ENCODE measurements around the gene ARNT2.
A peak's percentile ranks its signal among the peaks of the same experiment; 100 is the strongest.

Gene ARNT2

DNA sequence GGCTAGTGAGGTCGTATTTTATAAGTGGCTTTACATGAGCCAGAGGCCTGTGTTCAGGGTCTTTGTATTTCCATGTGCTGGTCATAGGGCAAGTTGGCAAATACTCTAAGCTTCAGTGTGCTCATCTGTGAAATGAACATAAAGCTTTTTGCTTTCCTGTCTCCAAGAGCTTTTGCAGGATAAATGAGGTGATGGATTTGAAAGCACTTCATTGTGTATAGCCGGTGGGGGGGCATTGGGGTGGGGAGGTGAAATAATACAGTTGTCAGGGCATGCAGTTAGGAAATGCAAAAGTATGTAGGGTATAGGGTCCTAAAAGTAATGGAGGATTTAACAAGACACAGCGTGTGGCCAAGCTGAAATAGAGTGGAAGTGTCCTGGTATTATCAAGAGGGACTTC lies 67.7 kb downstream of the ARNT2 start:
- no peak for DNase-seq

- DNase-seq: no peak
These were observed 69.4 kb downstream of the ARNT2 start for GRCh38 chr15:80473286-80474223.

- DNase-seq: no peak
These were observed 70.3 kb downstream of the ARNT2 start for GRCh38 chr15:80474224-80475215.

DNA sequence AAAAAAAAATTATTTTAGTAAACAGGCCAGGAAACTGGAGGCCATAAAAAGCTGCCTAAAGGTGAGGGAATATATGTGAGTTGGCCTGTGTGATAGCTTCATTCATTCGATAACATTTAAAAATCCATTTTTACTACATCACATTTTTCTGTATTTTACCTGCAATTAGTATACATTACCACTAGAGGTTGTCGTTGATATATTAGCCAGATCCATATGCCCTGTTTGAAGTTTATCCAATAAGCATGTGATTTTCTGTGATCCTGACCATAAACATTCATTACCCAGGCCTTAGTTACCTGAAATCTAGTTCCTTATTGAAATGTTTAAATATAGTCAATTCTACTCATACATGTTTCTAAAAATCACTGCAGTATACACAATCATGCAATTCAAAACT lies 71.4 kb downstream of the ARNT2 start:
- no peak for DNase-seq

DNA sequence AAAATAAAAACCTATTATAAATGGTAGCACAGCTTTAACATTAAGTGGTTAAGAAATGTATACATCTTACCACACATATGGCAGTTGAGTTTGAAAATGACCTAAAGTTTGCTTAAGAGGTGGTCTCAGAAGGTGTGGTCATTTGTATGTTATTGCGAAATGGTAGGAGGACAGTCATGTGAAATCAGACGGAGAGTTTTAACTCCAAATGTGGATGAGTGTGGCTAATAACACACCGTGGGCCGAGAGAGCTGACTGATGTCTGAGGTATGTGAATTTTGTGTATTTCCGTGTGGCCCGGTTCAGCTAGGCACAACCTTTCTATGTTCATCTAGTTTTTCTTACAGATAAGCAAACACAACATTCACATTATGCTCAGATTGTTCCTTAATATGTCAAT lies 71.9 kb downstream of the ARNT2 start:
- DNase-seq: no peak

DNA sequence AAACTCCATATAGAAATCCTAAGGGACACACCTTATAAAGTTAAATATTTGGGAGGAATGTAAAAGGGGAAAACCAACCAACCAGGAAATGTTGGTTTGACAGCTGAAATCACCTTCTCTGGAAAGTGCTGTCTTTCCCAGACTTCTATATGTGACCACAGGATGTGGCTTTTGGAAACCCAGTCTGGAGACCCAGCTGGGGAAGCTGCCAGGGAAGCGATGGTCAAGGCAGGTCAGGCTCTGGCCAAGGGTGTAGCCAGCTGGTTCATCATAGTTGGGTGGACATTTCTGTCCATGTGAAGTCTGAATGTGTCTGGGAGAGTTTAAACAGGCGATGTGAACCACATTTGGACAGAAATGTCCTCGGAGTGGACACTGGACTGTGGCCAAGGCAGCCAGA lies 73.9 kb downstream of the ARNT2 start:
- no peak for DNase-seq

DNA sequence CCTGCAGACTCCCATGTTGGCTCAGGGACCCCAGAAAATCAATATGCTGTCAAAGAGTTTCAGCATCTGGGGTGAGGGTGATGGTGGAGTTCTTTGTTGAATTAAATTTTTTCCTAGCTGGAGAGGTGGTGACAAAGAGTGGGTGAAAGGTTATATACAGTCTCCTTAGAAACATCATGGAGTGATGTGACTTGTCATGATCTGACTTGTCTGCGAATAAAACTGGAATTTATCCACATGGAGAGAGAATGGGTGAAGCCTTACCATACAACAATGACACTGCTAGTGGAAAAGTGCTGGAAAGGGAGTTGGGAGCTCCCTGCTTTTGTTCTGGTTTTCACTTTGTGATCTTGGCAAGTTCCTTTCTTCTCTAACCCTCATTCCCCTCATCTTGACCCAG lies 75.0 kb downstream of the ARNT2 start:
- no peak for DNase-seq

DNA sequence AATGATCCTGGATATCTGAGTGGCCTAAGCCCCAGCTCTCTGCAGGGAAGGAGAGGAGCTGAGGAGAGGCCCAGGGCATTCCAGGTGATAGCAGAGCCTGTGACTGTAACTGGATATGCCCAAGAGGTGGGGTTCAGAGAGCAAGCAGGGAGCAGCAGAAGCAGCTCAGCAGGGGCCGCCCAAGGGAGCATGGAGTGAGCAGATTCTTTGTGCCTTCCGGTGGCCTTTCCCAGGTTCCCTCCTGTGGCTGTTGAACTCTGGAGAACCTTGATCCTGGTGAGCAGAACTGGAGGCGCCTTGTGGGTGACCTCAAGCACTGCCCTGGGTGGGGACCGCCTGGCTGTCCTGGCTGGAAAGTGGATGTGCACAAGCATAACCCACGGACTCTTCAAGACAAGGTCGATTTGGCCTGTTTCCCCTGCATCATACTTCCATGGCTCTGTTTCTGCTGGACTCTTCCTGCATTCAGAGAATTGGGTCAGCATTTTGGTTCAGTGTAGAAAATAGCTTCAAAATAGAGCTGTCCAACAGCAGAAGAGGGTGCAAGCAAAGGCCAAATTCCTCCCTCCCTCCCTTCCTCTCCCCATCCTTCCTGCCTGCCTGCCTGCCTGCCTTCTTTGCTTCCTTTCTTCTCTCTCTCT lies 76.1 kb downstream of the ARNT2 start:
- DNase-seq: no peak

DNA sequence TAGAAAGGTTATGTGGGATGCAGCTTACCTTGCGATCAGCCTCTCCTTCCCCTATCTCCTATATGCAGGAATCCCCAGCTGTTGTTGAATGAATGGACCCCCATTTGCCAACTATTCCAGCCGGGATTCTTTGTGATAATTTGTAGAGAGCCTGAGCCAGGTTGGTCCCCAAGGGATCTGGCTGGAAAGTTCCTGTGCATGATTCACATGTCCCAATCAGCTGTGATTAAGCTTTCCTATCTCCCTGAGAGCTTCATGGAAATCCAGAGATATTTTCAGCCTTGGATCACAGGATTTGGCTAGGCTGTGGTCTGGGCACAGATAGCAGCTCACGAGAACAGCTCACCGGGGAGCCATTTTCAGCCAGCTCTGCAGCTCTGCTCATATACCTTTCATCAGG lies 76.7 kb downstream of the ARNT2 start:
- peak; percentile 74 for DNase-seq

DNA sequence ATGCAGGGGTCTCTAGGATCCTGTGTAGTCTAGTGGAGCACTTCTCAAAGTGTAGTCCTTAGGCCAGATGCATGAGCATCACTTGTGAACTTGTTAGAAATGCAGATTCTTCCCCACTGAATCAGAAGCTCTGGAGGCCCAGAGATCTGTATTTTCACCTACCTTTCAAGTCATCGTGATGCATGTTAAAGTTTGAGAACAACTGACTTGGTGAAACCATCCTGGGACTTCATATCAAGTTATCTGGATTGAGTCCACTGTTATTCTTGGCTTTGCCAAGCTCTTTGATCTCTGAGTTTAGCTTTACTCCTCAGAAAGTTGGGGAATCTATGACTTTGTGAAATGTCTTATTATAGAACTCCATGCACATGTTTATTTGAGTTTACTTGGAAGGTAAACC lies 78.5 kb downstream of the ARNT2 start:
- DNase-seq: no peak

GRCh38 chr15:80483725-80484161 lies 79.6 kb downstream of the ARNT2 start:
- DNase-seq: no peak

- no peak for DNase-seq
These were observed 80.2 kb downstream of the ARNT2 start for GRCh38 chr15:80484333-80484864.

DNA sequence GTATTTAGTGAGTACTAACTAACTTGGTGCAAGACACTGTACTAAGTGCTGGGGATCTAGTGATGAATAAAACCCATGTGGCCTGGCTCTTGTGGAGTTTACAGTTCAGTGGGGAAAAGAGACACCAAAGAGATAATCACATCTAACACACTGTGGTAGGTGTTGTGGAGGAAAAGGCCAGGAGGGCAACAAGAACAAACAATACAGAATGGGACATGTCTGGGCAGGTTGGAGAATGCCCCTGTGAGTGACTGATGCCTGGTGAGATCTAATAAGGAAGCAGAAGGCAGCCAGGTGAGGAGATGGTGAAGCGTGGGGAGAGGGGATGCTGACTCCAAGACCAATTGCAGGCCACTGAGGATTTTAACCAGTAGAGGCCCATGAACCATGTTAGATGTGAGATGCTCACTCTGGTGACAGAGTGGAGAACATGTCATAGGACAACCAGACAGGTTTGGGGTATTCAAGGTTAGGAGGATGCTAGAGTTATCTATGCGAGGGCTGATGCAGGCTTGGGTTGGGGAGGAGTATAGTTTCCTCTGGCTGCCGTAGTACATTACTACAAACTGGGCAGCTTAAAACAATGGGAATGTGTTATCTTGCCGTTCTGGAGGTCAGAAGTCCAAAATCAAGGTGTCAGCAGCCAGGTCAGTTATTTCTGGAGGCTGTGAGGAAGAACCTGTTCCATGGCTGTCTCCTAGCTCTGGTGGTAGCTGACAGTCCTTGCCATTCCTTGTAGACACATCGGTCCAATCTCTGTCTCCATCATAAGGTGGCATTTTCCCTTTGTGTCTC lies 81.4 kb downstream of the ARNT2 start:
- no peak for DNase-seq

GRCh38 chr15:80487839-80488390 lies 83.7 kb downstream of the ARNT2 start:
- DNase-seq: no peak

GRCh38 chr15:80489030-80489594 lies 84.9 kb downstream of the ARNT2 start:
- no peak for DNase-seq

DNA sequence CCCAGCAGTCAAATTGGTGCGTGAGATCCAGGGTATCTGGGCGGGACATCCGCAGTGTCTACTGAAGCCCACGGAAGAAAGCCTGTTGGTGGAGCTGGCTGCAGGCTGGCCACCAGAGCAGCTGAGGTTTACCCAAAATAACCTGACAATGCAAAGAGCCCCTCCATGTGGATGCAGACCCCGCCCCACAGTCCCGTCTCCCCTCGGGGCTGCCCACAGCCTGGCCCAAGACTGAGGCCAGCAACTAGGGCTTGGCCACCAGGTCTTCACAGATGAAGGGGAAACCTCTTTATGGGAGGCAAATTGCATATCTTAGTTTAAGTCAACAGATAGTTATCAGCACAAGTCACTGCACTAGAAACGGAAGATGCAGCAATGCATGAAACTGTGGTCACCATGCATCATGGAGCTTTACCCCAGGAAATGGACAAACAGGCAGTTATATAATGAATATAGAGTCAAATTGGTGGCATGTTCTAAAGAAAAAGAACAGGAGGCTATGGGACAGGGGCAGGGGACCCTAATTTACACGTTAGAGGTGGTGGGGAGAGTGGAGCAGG lies 86.3 kb downstream of the ARNT2 start:
- no peak for DNase-seq

GRCh38 chr15:80491163-80491847 lies 87.1 kb downstream of the ARNT2 start:
- peak; percentile 17 for DNase-seq

GRCh38 chr15:80492409-80492808 lies 88.2 kb downstream of the ARNT2 start:
- peak; percentile 1 for DNase-seq

GRCh38 chr15:80492874-80493273 lies 88.7 kb downstream of the ARNT2 start:
- peak; percentile 22 for DNase-seq

- peak; percentile 50 for DNase-seq
These were observed 90.2 kb downstream of the ARNT2 start for GRCh38 chr15:80494351-80494751.

Measured in islet precursor cell (in vitro differentiated cells).